PC-3 (cell line): Measurements from ENCODE around the gene SLCO1A2. TPM values are rescaled to one million over a fixed set of nuclear protein-coding genes. Genes with fewer than 3 reads are reported as not detected.

ENCODE experiments used
- ATAC-seq: fragments of 200-7000 bp; cut with Tn5 transposase; 2 replicates; pipeline ENCODE4 v1.9.1; 2020; ENCODE audit warnings: mild to moderate bottlenecking, moderate library complexity
- BruUV-seq: library from RNA; stranded (reverse); fragments of 400-500 nt; replicated peaks from 2 replicates; lab custom pipeline; 2021; lab: Mats Ljungman, UMichigan
- CTCF ChIA-PET: fragments of 300-600 bp; sonication (Branson Sonifier 250); formaldehyde crosslinking; loops from one replicate; lab custom pipeline; 2022; ENCODE audit warnings: antibody characterized with exemption; lab: Charles Lee
- POLR2A ChIA-PET: fragments of 300-600 bp; sonication (Branson Sonifier 250); formaldehyde crosslinking; loops from one replicate; lab custom pipeline; 2022; ENCODE audit warnings: antibody characterized with exemption; ENCODE audit not compliant: unreplicated experiment; lab: Charles Lee
- DNase-seq: peaks from one replicate; pipeline ENCODE4 v3.0.0-alpha.2; 2015
- H2AFZ ChIP-seq: fragments of 300-600 bp; sonication (generic); 2 replicates; pipeline ENCODE4 v1.6.0; 2016; ENCODE audit warnings: antibody characterized with exemption, low read length
- H3F3A ChIP-seq: fragments of 300-600 bp; sonication (generic); one replicate; pipeline ENCODE4 v1.6.0; 2017; ENCODE audit warnings: antibody characterized with exemption, low read length, control low read depth, mild to moderate bottlenecking; ENCODE audit not compliant: unreplicated experiment
- H3K27ac ChIP-seq: fragments of 300-600 bp; sonication (generic); 2 replicates; pipeline ENCODE4 v1.5.1; 2016; ENCODE audit warnings: mild to moderate bottlenecking, low read length
- H3K27me3 ChIP-seq: fragments of 300-600 bp; sonication (generic); 2 replicates; pipeline ENCODE4 v1.6.1; 2016; ENCODE audit warnings: low read length, mixed read lengths
- H3K36me3 ChIP-seq: fragments of 300-600 bp; sonication (generic); 2 replicates; pipeline ENCODE4 v1.6.1; 2016; ENCODE audit warnings: low read depth, mixed run types, low read length, mixed read lengths
- H3K4me1 ChIP-seq: fragments of 300-600 bp; sonication (generic); 2 replicates; pipeline ENCODE4 v1.5.1; 2016; ENCODE audit warnings: low read length; ENCODE audit not compliant: insufficient read depth
- H3K4me2 ChIP-seq: fragments of 300-600 bp; sonication (generic); 2 replicates; pipeline ENCODE4 v1.6.0; 2016; ENCODE audit warnings: low read length
- H3K4me3 ChIP-seq: fragments of 300-600 bp; sonication (generic); 2 replicates; pipeline ENCODE4 v1.5.1; 2016; ENCODE audit warnings: mild to moderate bottlenecking, low read length, mixed read lengths
- H3K79me2 ChIP-seq: fragments of 300-600 bp; sonication (generic); 2 replicates; pipeline ENCODE4 v1.6.1; 2017; ENCODE audit warnings: low read length, mixed read lengths
- H3K9ac ChIP-seq: fragments of 300-600 bp; sonication (generic); 2 replicates; pipeline ENCODE4 v1.6.0; 2016; ENCODE audit warnings: mild to moderate bottlenecking, low read length
- H3K9me2 ChIP-seq: fragments of 300-600 bp; sonication (generic); replicated peaks from 2 replicates; pipeline ENCODE4 v1.6.1; 2016; ENCODE audit warnings: mixed run types, low read length, mixed read lengths
- H3K9me3 ChIP-seq: fragments of 300-600 bp; sonication (generic); 2 replicates; pipeline ENCODE4 v1.6.1; 2016; ENCODE audit warnings: low read length, mixed read lengths
- H4K20me1 ChIP-seq: fragments of 300-600 bp; sonication (generic); 2 replicates; pipeline ENCODE4 v1.6.1; 2016; ENCODE audit warnings: low read length, mixed read lengths
- EZH2 ChIP-seq: fragments of 300-600 bp; sonication (generic); IDR thresholded peaks from one replicate; pipeline ENCODE4 v1.6.1; 2017; ENCODE audit warnings: antibody characterized with exemption, mild to moderate bottlenecking, low read length; ENCODE audit not compliant: unreplicated experiment
- EZH2phosphoT487 ChIP-seq: fragments of 300-600 bp; sonication (generic); IDR thresholded peaks from 2 replicates; pipeline ENCODE4 v1.6.1; 2018; ENCODE audit warnings: mild to moderate bottlenecking, antibody characterized with exemption, low read length, borderline replicate concordance
- intact Hi-C: fragments of 100-400 bp; cut with micrococcal nuclease; formaldehyde crosslinking; loops from 2 replicates; pipeline ENCODE4 v1.9.0; 2023
- total RNA-seq: library from RNA; depleted of rRNA; stranded (reverse); fragments of >200 nt; gene quantifications from 2 replicates; pipeline ENCODE4 v1.2.3, GENCODE V29; 2014
- TF ChIP-seq, protein P1 (sequence below): fragments of 300-600 bp; sonication (generic); conservative IDR thresholded peaks from 2 replicates; pipeline ENCODE4 v1.5.1; 2017; ENCODE audit warnings: antibody characterized with exemption, low read depth, mild to moderate bottlenecking, low read length

The SLCO1A2 gene
- total RNA-seq, 1 experiment from 2014 or later: not detected

DNA sequence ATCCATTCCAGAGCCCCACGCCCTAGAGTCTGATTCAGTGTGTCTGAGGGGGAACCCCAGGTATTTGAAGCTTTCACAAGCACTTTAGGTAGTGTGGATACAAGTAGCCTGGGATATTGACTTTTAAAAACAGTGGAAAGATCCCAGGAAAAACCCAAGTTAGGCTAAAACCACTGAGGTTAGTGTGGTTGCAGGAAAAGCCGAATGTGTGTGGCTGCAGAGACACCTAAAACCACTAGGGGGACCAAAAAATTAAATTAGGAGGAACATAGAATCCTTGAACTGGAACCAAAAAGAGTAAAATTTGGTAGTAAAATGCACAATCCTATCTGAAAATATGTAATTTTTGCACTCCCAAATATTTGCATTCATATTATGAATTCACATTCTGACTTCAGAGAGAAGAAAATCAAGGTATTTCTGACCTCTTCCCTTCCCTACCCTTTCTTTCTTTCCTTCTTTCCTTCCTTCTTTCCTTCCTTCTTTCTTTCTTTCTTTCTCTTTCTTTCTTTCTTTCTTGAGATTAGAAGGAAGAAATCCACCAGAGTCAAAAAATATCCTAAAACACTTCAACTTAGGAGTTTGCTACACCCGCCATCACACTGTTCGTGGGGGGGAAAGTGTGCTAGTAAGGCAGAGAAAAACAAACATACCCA lies 37.8 kb downstream of the SLCO1A2 start:
- no peaks in the 10 kb centered on the region for H3K9me3 ChIP-seq
- H3K4me2 ChIP-seq: no peak overlapping the region
- TF ChIP-seq, protein P1, sequence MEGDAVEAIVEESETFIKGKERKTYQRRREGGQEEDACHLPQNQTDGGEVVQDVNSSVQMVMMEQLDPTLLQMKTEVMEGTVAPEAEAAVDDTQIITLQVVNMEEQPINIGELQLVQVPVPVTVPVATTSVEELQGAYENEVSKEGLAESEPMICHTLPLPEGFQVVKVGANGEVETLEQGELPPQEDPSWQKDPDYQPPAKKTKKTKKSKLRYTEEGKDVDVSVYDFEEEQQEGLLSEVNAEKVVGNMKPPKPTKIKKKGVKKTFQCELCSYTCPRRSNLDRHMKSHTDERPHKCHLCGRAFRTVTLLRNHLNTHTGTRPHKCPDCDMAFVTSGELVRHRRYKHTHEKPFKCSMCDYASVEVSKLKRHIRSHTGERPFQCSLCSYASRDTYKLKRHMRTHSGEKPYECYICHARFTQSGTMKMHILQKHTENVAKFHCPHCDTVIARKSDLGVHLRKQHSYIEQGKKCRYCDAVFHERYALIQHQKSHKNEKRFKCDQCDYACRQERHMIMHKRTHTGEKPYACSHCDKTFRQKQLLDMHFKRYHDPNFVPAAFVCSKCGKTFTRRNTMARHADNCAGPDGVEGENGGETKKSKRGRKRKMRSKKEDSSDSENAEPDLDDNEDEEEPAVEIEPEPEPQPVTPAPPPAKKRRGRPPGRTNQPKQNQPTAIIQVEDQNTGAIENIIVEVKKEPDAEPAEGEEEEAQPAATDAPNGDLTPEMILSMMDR: peak; percentile 68
- TF ChIP-seq EZH2 (no peak), EZH2phosphoT487 (no peak)
- no peak overlapping the region for H2AFZ ChIP-seq
- DNase-seq (peak; percentile 19), ATAC-seq (0 out of 2 replicates have a peak, but pooled peaks have one; percentile 27)
- no TSS peak for BruUV-seq
- intact Hi-C loops: no loop called here
- no peaks in the 10 kb centered on the region for H3K9me2 ChIP-seq
- no peaks in the 10 kb centered on the region for H4K20me1 ChIP-seq
- H3K27me3 ChIP-seq: no peaks in the 10 kb centered on the region
- H3K36me3 ChIP-seq: no peaks in the 10 kb centered on the region
- no peaks in the 10 kb centered on the region for H3F3A ChIP-seq
- POLR2A ChIA-PET: no interaction called here
- H3K4me3 ChIP-seq: no peak overlapping the region
- H3K79me2 ChIP-seq: no peaks in the 10 kb centered on the region
- CTCF ChIA-PET: interaction anchor here (0.5 to 0.6 kb wide), 2 partner anchors 16 to 324 kb away, joined by 3 to 4 read pairs; no protein-coding TSS in a partner anchor
- H3K27ac ChIP-seq: no peak overlapping the region
- no peak overlapping the region for H3K9ac ChIP-seq
- H3K4me1 ChIP-seq: no peaks in the 10 kb centered on the region

GRCh38 chr12:21296348-21296747 lies 38.4 kb downstream of the SLCO1A2 start:
- no peak overlapping the region for H3K4me2 ChIP-seq
- H3K9me3 ChIP-seq: no peaks in the 10 kb centered on the region
- H2AFZ ChIP-seq: no peak overlapping the region
- CTCF ChIA-PET: interaction anchor here (0.5 to 0.6 kb wide), 2 partner anchors 16 to 324 kb away, joined by 3 to 4 read pairs; no protein-coding TSS in a partner anchor
- H4K20me1 ChIP-seq: no peaks in the 10 kb centered on the region
- no peak overlapping the region for H3K4me3 ChIP-seq
- H3F3A ChIP-seq: no peaks in the 10 kb centered on the region
- no peak for DNase-seq
- no peaks in the 10 kb centered on the region for H3K9me2 ChIP-seq
- intact Hi-C loops: no loop called here
- no peak overlapping the region for H3K27ac ChIP-seq
- no peaks in the 10 kb centered on the region for H3K27me3 ChIP-seq
- H3K36me3 ChIP-seq: no peaks in the 10 kb centered on the region
- ATAC-seq: no peak
- POLR2A ChIA-PET: no interaction called here
- H3K79me2 ChIP-seq: no peaks in the 10 kb centered on the region
- no peak overlapping the region for H3K9ac ChIP-seq
- no TSS peak for BruUV-seq
- TF ChIP-seq EZH2phosphoT487 (no peak), EZH2 (no peak)
- TF ChIP-seq, protein P1: no peak
- H3K4me1 ChIP-seq: no peaks in the 10 kb centered on the region

DNA sequence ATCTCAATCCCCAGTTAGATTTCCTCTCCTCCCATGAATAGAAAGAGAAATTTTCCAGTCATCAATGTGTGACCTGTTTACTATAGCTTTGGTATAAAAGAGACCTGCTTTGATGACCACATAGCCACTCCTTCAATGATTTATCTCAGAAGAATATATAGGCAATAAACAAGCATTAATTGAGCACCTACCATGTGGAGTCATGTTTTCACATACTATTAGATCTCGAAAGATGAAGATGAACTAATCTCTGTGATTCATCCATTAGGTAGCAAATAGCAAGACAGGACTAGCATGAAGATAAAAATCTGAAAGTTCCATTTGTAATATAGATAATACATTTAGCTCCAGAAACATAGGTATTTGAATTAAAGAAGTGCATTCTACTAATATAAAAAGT lies 40.5 kb downstream of the SLCO1A2 start:
- Histone ChIP-seq H3K27ac (no peak overlapping the region), H2AFZ (no peak overlapping the region), H3K9me3 (no peaks in the 10 kb centered on the region), H3K4me3 (no peak overlapping the region), H3K9me2 (no peaks in the 10 kb centered on the region), H3K9ac (no peak overlapping the region), H3K79me2 (no peaks in the 10 kb centered on the region), H3F3A (no peaks in the 10 kb centered on the region), H3K27me3 (no peaks in the 10 kb centered on the region), H3K4me1 (no peaks in the 10 kb centered on the region), H3K36me3 (no peaks in the 10 kb centered on the region), H3K4me2 (no peak overlapping the region), H4K20me1 (no peaks in the 10 kb centered on the region)
- ATAC-seq (no peak), DNase-seq (no peak)
- ChIA-PET POLR2A (no interaction called here), CTCF (no interaction called here)
- BruUV-seq: no TSS peak
- intact Hi-C loops: no loop called here
- TF ChIP-seq EZH2phosphoT487: no peak
- TF ChIP-seq, protein P1: no peak
- no peak for TF ChIP-seq EZH2
